OCI-LY3 (cell line): ENCODE results near the gene FHL2.

Source experiments
- EZH2phosphoT487 ChIP-seq: fragments of 200-600 bp; shearing (Covaris generic); IDR thresholded peaks from 2 replicates; pipeline ENCODE4 v1.6.1; 2018; ENCODE audit warnings: antibody characterized with exemption, mixed run types, low read depth
- TF ChIP-seq, protein P1 (sequence below): fragments of 200-600, 300-600 bp; sonication (generic); IDR thresholded peaks from 2 replicates; pipeline ENCODE4 v1.5.1; 2014; ENCODE audit warnings: antibody characterized with exemption, low read length, low read depth

DNA sequence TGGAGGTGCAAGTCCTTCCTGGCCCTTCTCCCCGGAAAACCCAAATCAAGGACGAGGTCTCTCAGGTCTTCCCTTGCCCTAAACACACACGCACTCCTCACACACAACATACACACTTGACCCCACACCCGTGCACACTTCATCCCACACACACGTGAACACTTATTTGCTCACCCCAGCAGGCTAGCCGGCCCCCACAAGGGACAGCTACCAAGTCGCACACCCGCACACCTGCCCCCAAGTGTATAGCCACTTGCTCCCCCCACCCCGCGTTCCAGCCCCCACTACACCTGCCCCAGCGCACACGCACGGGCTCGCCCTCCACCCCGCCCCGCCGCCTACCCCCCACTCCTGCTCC lies 69.7 kb downstream of the FHL2 start:
- TF ChIP-seq, protein P1, sequence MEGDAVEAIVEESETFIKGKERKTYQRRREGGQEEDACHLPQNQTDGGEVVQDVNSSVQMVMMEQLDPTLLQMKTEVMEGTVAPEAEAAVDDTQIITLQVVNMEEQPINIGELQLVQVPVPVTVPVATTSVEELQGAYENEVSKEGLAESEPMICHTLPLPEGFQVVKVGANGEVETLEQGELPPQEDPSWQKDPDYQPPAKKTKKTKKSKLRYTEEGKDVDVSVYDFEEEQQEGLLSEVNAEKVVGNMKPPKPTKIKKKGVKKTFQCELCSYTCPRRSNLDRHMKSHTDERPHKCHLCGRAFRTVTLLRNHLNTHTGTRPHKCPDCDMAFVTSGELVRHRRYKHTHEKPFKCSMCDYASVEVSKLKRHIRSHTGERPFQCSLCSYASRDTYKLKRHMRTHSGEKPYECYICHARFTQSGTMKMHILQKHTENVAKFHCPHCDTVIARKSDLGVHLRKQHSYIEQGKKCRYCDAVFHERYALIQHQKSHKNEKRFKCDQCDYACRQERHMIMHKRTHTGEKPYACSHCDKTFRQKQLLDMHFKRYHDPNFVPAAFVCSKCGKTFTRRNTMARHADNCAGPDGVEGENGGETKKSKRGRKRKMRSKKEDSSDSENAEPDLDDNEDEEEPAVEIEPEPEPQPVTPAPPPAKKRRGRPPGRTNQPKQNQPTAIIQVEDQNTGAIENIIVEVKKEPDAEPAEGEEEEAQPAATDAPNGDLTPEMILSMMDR = no peak
- TF ChIP-seq EZH2phosphoT487 = no peak
